HL-60 (cell line): ENCODE measurements around the gene CCDC57.

ENCODE experiments used
- GABPA ChIP-seq: IDR thresholded peaks from 2 replicates; pipeline ENCODE4 v1.6.1; 2012; ENCODE audit warnings: low read depth
- SPI1 ChIP-seq: IDR thresholded peaks from 2 replicates; pipeline ENCODE4 v1.6.1; 2012; ENCODE audit warnings: low read depth, mild to moderate bottlenecking, borderline replicate concordance
- TF ChIP-seq, protein P1 (sequence below): IDR thresholded peaks from one replicate; pipeline ENCODE4 v1.5.1; 2011; ENCODE audit warnings: low read length, control low read depth, inconsistent platforms; ENCODE audit not compliant: insufficient read depth
- TF ChIP-seq, protein P2 (sequence below): IDR thresholded peaks from 2 replicates; pipeline ENCODE4 v1.6.1; 2012; ENCODE audit warnings: low read depth; ENCODE audit not compliant: insufficient replicate concordance

DNA sequence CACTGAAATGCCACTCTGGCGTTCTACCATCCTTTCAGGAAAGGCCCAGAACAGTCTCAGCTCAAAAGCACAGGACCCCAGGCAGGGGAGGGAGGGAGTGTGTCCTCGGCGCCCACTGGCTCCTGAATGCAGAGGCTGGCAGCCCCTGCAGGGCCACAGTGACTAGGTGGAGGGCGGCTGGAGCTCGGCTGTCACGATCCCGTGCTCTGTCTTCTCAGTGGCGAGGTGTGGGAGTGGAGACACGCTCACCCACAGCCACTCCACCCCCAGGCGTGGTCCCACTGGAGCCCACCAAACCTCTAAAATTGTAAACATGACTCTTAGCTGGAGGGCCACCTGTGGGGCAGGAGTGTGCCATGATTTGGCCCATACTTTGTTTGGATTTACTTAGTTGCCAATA, 98.2 kb downstream of the CCDC57 start:
- TF ChIP-seq, protein P1, sequence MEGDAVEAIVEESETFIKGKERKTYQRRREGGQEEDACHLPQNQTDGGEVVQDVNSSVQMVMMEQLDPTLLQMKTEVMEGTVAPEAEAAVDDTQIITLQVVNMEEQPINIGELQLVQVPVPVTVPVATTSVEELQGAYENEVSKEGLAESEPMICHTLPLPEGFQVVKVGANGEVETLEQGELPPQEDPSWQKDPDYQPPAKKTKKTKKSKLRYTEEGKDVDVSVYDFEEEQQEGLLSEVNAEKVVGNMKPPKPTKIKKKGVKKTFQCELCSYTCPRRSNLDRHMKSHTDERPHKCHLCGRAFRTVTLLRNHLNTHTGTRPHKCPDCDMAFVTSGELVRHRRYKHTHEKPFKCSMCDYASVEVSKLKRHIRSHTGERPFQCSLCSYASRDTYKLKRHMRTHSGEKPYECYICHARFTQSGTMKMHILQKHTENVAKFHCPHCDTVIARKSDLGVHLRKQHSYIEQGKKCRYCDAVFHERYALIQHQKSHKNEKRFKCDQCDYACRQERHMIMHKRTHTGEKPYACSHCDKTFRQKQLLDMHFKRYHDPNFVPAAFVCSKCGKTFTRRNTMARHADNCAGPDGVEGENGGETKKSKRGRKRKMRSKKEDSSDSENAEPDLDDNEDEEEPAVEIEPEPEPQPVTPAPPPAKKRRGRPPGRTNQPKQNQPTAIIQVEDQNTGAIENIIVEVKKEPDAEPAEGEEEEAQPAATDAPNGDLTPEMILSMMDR: no peak
- TF ChIP-seq SPI1 (no peak), GABPA (no peak)
- TF ChIP-seq, protein P2, sequence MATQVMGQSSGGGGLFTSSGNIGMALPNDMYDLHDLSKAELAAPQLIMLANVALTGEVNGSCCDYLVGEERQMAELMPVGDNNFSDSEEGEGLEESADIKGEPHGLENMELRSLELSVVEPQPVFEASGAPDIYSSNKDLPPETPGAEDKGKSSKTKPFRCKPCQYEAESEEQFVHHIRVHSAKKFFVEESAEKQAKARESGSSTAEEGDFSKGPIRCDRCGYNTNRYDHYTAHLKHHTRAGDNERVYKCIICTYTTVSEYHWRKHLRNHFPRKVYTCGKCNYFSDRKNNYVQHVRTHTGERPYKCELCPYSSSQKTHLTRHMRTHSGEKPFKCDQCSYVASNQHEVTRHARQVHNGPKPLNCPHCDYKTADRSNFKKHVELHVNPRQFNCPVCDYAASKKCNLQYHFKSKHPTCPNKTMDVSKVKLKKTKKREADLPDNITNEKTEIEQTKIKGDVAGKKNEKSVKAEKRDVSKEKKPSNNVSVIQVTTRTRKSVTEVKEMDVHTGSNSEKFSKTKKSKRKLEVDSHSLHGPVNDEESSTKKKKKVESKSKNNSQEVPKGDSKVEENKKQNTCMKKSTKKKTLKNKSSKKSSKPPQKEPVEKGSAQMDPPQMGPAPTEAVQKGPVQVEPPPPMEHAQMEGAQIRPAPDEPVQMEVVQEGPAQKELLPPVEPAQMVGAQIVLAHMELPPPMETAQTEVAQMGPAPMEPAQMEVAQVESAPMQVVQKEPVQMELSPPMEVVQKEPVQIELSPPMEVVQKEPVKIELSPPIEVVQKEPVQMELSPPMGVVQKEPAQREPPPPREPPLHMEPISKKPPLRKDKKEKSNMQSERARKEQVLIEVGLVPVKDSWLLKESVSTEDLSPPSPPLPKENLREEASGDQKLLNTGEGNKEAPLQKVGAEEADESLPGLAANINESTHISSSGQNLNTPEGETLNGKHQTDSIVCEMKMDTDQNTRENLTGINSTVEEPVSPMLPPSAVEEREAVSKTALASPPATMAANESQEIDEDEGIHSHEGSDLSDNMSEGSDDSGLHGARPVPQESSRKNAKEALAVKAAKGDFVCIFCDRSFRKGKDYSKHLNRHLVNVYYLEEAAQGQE: no peak
